ENCODE results near the gene CLCNKB. TPM values are rescaled to one million over a fixed set of nuclear protein-coding genes. Genes with fewer than 3 reads are reported as not detected.
"Not testable (repeated sequence)": the region's sequence is repeated elsewhere in the genome, so short reads cannot be mapped to it uniquely, and the experiment has no call there.

Gene CLCNKB
- total RNA-seq, 1 experiment from 2014 or later: not detected

DNA sequence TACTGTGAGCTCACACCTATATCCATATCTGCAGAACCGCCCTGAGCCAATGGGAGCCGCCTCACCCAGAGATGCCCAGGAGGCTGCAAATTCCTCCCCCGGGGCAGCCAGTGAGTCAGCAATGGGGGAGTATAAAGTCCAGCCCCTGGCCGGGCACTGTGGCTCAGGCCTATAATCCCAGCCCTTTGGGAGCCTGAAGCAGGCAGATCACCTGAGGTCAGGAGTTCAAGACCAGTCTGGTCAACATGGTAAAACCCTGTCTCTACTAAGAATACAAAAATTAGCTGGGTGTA, 5.0 kb upstream of the CLCNKB start:
- Histone ChIP-seq H3K4me3 (no peak overlapping the region), H3K36me3 (no peaks in the 10 kb centered on the region), H3K27ac (no peak overlapping the region), H3K27me3 (peaks cover 31% of the 10 kb centered on the region), H3K9me3 (replicated peaks) (no peaks in the 10 kb centered on the region), H3K4me1 (no peaks in the 10 kb centered on the region)
- DNase-seq: no peak

GRCh38 chr1:16039871-16040270, 3.7 kb upstream of the CLCNKB start:
- H3K4me1 ChIP-seq; DNase-seq; H3K9me3 ChIP-seq (replicated peaks); H3K36me3 ChIP-seq; H3K27ac ChIP-seq; H3K4me3 ChIP-seq: not testable (repeated sequence)
- peaks cover 36% of the 10 kb centered on the region for H3K27me3 ChIP-seq

GRCh38 chr1:16041200-16041599, 2.4 kb upstream of the CLCNKB start:
- no peak overlapping the region for H3K27ac ChIP-seq
- no peaks in the 10 kb centered on the region for H3K36me3 ChIP-seq
- H3K9me3 ChIP-seq (replicated peaks): no peaks in the 10 kb centered on the region
- DNase-seq: no peak
- no peaks in the 10 kb centered on the region for H3K4me1 ChIP-seq
- peaks cover 36% of the 10 kb centered on the region for H3K27me3 ChIP-seq
- no peak overlapping the region for H3K4me3 ChIP-seq

DNA sequence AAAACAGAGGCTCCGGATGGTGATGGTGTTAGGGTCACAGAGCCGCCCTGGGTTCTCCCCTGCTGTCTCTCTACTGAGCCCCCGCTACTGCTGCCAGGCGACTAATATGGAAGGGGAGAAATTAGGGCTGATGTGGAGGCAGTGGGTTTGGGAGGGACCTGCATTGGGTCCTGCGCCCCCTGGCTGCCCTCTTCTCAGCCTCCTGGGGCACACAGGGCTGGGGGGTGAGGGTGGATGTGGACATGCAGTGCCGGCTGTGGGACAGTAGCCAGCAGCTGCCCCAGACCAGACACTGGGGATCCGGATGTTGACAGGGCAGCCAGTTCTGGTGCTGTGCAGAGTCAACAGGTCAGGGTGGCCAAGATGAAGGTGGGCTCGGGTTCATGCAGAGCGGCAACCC, 1.5 kb upstream of the CLCNKB start:
- Histone ChIP-seq H3K36me3 (no peaks in the 10 kb centered on the region), H3K4me3 (no peak overlapping the region), H3K4me1 (no peaks in the 10 kb centered on the region), H3K9me3 (replicated peaks) (no peaks in the 10 kb centered on the region), H3K27me3 (peaks cover 42% of the 10 kb centered on the region), H3K27ac (no peak overlapping the region)
- DNase-seq: no peak

- not testable (repeated sequence) for H3K9me3 ChIP-seq (replicated peaks); H3K4me1 ChIP-seq; DNase-seq; H3K36me3 ChIP-seq; H3K27ac ChIP-seq; H3K4me3 ChIP-seq
- peaks cover 42% of the 10 kb centered on the region for H3K27me3 ChIP-seq
Observed at GRCh38 chr1:16042654-16043053, 928 bp upstream of the CLCNKB start.

DNA sequence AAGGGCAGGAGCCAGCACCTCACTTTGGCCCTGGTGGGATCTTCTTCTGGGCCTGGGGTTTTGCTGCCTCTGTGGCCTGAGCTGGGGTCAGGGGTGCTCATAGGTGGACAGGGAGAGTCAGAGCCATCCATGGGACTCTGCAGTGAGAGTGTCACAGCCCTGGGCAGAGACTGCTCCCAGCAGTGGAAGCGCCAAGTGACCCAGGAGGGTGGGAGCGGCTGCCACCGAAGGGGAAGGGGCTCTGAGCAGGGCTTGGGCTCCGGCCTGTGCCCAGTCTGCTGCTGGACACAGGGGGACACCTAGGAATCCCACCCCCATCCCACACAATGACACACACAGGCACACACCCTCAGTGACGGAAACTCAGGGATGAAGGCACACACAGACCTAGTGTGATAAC, 368 bp downstream of the CLCNKB start:
- no peak overlapping the region for H3K4me3 ChIP-seq
- no peaks in the 10 kb centered on the region for H3K36me3 ChIP-seq
- no peak overlapping the region for H3K27ac ChIP-seq
- no peak for DNase-seq
- no peaks in the 10 kb centered on the region for H3K9me3 ChIP-seq (replicated peaks)
- H3K4me1 ChIP-seq: no peaks in the 10 kb centered on the region
- peaks cover 33% of the 10 kb centered on the region for H3K27me3 ChIP-seq

- H3K4me1 ChIP-seq: no peaks in the 10 kb centered on the region
- no peaks in the 10 kb centered on the region for H3K9me3 ChIP-seq (replicated peaks)
- peaks cover 23% of the 10 kb centered on the region for H3K27me3 ChIP-seq
- DNase-seq: no peak
- H3K27ac ChIP-seq: no peak overlapping the region
- H3K36me3 ChIP-seq: no peaks in the 10 kb centered on the region
- H3K4me3 ChIP-seq: no peak overlapping the region
Observed at GRCh38 chr1:16046842-16047241, 3.3 kb downstream of the CLCNKB start.

DNA sequence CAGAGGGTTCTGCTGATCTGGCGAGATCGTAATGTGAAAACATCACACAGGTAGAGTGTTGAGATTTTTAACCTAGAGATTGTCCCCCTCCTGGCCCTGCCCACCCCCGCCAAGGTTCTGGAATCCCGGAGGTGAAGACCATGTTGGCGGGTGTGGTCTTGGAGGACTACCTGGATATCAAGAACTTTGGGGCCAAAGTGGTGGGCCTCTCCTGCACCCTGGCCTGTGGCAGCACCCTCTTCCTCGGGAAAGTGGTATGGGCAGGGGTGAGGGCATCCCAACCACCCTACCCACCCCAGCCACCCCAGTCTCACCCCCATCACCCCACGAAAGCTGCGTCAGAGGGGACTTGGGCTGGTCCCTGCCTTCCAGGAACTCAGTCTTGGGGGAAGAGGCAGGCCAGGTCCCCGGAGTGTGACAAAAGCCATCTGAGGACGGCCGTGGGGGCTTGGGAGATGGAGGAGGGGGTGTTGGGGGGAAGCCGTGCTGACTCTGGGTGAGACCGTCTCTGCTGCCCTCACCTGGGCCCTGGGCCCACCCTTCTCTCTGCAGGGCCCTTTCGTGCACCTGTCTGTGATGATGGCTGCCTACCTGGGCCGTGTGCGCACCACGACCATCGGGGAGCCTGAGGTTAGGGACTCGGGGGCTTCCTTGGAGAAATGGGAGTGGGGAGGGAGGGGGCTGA, 4.4 kb downstream of the CLCNKB start:
- no peaks in the 10 kb centered on the region for H3K36me3 ChIP-seq
- H3K4me1 ChIP-seq: no peaks in the 10 kb centered on the region
- H3K9me3 ChIP-seq (replicated peaks): no peaks in the 10 kb centered on the region
- no peak overlapping the region for H3K4me3 ChIP-seq
- H3K27ac ChIP-seq: no peak overlapping the region
- no peak for DNase-seq
- H3K27me3 ChIP-seq: peaks cover 20% of the 10 kb centered on the region

- no peaks in the 10 kb centered on the region for H3K4me1 ChIP-seq
- no peaks in the 10 kb centered on the region for H3K9me3 ChIP-seq (replicated peaks)
- peaks cover 17% of the 10 kb centered on the region for H3K27me3 ChIP-seq
- H3K4me3 ChIP-seq: peak overlapping the region; percentile 31
- no peaks in the 10 kb centered on the region for H3K36me3 ChIP-seq
- no peak overlapping the region for H3K27ac ChIP-seq
- peak; percentile 55 to 56 for DNase-seq
Observed at GRCh38 chr1:16048573-16049189, 5.1 kb downstream of the CLCNKB start.

DNA sequence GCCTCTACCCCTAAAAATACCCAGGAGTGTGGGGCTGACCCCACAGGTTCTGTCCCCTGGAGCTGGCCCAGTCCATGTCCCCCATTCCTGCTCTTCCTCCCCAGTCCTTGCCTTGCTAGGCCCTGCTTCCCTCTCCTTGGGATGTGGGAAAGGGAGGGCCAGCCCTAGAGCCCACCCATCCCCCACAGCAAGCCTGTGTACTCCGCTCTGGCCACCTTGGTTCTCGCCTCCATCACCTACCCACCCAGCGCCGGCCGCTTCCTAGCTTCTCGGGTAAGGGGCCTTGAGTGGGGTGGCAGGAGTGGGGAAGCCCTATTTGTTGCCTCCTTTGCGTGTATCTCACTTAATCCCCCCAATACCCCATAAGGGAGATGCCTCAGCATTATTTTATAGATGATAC, 6.7 kb downstream of the CLCNKB start:
- Histone ChIP-seq H3K4me1 (no peaks in the 10 kb centered on the region), H3K4me3 (no peak overlapping the region), H3K27ac (no peak overlapping the region), H3K9me3 (replicated peaks) (no peaks in the 10 kb centered on the region), H3K36me3 (no peaks in the 10 kb centered on the region), H3K27me3 (peaks cover 17% of the 10 kb centered on the region)
- DNase-seq: no peak

GRCh38 chr1:16051039-16051438, 7.5 kb downstream of the CLCNKB start:
- Histone ChIP-seq H3K36me3 (no peaks in the 10 kb centered on the region), H3K4me1 (no peaks in the 10 kb centered on the region), H3K4me3 (no peak overlapping the region), H3K9me3 (replicated peaks) (no peaks in the 10 kb centered on the region), H3K27me3 (peaks cover 17% of the 10 kb centered on the region), H3K27ac (no peak overlapping the region)
- DNase-seq: no peak

DNA sequence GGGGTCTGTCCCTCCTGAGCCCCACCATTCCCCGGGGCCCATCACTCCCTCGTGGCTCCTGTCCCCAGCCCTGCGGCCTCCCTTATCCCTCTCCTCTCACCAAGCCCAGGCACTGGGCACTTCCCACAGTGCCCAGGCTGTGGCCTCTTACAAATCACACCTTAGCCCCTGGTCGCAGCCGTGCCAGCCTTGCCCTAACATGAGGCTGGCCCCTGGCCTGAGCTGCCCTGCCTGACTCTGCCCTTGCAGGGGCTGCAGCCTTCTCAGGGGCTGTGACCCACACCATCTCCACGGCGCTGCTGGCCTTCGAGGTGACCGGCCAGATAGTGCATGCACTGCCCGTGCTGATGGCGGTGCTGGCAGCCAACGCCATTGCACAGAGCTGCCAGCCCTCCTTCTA, 8.4 kb downstream of the CLCNKB start:
- H3K36me3 ChIP-seq; H3K27ac ChIP-seq; DNase-seq; H3K9me3 ChIP-seq (replicated peaks); H3K4me1 ChIP-seq; H3K4me3 ChIP-seq: not testable (repeated sequence)
- peaks cover 12% of the 10 kb centered on the region for H3K27me3 ChIP-seq

- Histone ChIP-seq H3K9me3 (replicated peaks) (no peaks in the 10 kb centered on the region), H3K4me3 (no peak overlapping the region), H3K27me3 (0 out of 2 replicates have a peak, but pooled peaks cover 4% of the 10 kb centered on the region), H3K27ac (no peak overlapping the region), H3K36me3 (no peaks in the 10 kb centered on the region), H3K4me1 (no peaks in the 10 kb centered on the region)
- no peak for DNase-seq
Observed at GRCh38 chr1:16053781-16054502, 10.4 kb downstream of the CLCNKB start.

DNA sequence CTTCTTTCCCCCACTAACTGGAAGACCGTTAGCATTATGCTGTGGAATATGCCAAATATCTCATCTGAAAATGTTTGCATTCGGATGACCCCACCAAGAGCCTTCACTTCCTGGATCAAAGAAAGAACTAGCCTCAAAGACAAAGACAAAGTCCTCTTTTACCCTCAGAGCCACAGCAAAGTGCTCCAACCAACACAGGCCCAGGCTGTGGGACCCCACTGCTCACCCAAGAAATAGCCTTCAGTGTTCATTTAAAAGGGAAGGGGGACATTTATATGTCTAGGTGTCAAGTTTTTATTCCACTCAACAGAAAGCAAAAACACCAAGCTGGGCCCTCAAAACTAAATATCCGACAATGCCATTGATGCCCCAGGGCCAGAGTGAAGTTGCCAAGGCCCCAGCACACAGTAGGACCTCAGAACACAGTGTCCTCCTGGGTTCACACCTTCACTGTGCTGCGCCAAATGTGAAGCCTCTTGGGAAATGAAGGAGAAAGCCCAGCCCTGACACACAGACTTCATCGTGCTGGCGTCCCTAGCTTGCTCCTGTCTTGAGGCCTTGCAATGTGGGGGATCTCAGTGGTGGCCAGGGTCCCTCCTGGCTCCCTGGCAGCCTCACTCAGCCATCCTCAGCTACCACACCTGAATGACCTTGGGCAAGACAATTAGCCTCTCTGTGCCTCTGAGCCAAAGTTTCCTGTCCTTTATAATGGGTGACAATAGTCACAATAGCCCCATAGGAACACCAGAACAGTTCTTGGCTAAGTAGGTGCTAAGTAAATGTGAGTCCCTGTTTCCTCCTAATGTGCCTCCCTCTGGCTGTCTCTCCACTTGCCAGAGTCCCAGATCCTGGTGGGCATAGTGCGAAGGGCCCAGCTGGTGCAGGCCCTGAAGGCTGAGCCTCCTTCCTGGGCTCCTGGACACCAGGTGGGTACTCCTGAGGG, 11.3 kb downstream of the CLCNKB start:
- H3K9me3 ChIP-seq (replicated peaks): no peaks in the 10 kb centered on the region
- no peak for DNase-seq
- H3K4me1 ChIP-seq: no peaks in the 10 kb centered on the region
- H3K27ac ChIP-seq: no peak overlapping the region
- no peaks in the 10 kb centered on the region for H3K36me3 ChIP-seq
- 0 out of 2 replicates have a peak, but pooled peaks cover 4% of the 10 kb centered on the region for H3K27me3 ChIP-seq
- no peak overlapping the region for H3K4me3 ChIP-seq

All from SJCRH30 (cell line).